Neural progenitor cell (in vitro differentiated cells): Measurements from ENCODE around the gene PADI2. TPM values are rescaled to one million over a fixed set of nuclear protein-coding genes. Genes with fewer than 3 reads are reported as not detected.

Source experiments
- DNase-seq: peaks from one replicate; pipeline ENCODE4 v3.0.0-alpha.2; 2016; ENCODE audit warnings: low spot score
- H2AFZ ChIP-seq: fragments of 200-600 bp; sonication (generic); replicated peaks from 2 replicates; pipeline ENCODE4 v1.6.1; 2016; ENCODE audit warnings: antibody characterized with exemption
- H3F3A ChIP-seq: fragments of 200-600 bp; sonication (generic); 2 replicates; pipeline ENCODE4 v1.6.1; 2016; ENCODE audit warnings: antibody characterized with exemption, low read depth
- H3K27ac ChIP-seq: fragments of 200-600 bp; sonication (generic); 2 replicates; pipeline ENCODE4 v1.5.1; 2016; ENCODE audit warnings: mild to moderate bottlenecking
- H3K27me3 ChIP-seq: fragments of 200-600 bp; sonication (generic); 2 replicates; pipeline ENCODE4 v1.6.1; 2016; ENCODE audit warnings: mild to moderate bottlenecking, moderate library complexity
- H3K36me3 ChIP-seq: fragments of 200-600 bp; sonication (generic); 2 replicates; pipeline ENCODE4 v1.5.1; 2016
- H3K4me1 ChIP-seq: fragments of 200-600 bp; sonication (generic); 2 replicates; pipeline ENCODE4 v1.6.1; 2016; ENCODE audit warnings: mixed run types
- H3K4me2 ChIP-seq: fragments of 200-600 bp; sonication (generic); 2 replicates; pipeline ENCODE4 v1.6.1; 2016
- H3K4me3 ChIP-seq: fragments of 200-600 bp; sonication (generic); 2 replicates; pipeline ENCODE4 v1.5.1; 2016
- H3K79me2 ChIP-seq: fragments of 200-600 bp; sonication (generic); 2 replicates; pipeline ENCODE4 v1.6.1; 2016; ENCODE audit warnings: low read depth
- H3K9ac ChIP-seq: fragments of 200-600 bp; sonication (generic); 2 replicates; pipeline ENCODE4 v1.6.1; 2016
- H3K9me3 ChIP-seq: fragments of 200-600 bp; sonication (generic); 2 replicates; pipeline ENCODE4 v1.5.1; 2016; ENCODE audit warnings: low read depth
- H4K20me1 ChIP-seq: fragments of 200-600 bp; sonication (generic); 2 replicates; pipeline ENCODE4 v1.6.1; 2016; ENCODE audit warnings: low read depth
- H3K27ac Mint-ChIP-seq: 3 replicates; pipeline ENCODE4 v1.8.0; 2021; ENCODE audit warnings: mixed read lengths
- H3K27me3 Mint-ChIP-seq: 2 replicates; pipeline ENCODE4 v1.8.0; 2022; ENCODE audit warnings: low read depth, mild to moderate bottlenecking, inconsistent platforms, moderate library complexity, mixed read lengths; ENCODE audit not compliant: insufficient read depth
- H3K36me3 Mint-ChIP-seq: 3 replicates; pipeline ENCODE4 v1.8.0; 2021; ENCODE audit warnings: mixed read lengths
- H3K4me1 Mint-ChIP-seq: 3 replicates; pipeline ENCODE4 v1.8.0; 2021; ENCODE audit warnings: mixed read lengths
- H3K4me3 Mint-ChIP-seq: 3 replicates; pipeline ENCODE4 v1.8.0; 2021; ENCODE audit warnings: mild to moderate bottlenecking, moderate library complexity, mixed read lengths
- H3K9me3 Mint-ChIP-seq: 3 replicates; pipeline ENCODE4 v1.8.0; 2020; ENCODE audit warnings: mixed read lengths
- CTCF ChIP-seq: fragments of 200-600 bp; sonication (generic); IDR thresholded peaks from 2 replicates; pipeline ENCODE4 v1.5.1; 2017; ENCODE audit warnings: antibody characterized with exemption, mild to moderate bottlenecking
- EZH2 ChIP-seq: fragments of 200-600 bp; sonication (generic); IDR thresholded peaks from 2 replicates; pipeline ENCODE4 v1.6.1; 2017; ENCODE audit warnings: antibody characterized with exemption, mild to moderate bottlenecking, moderate library complexity
- EZH2phosphoT487 ChIP-seq: fragments of 200-600 bp; sonication (generic); IDR thresholded peaks from 2 replicates; pipeline ENCODE4 v1.6.1; 2017; ENCODE audit warnings: antibody characterized with exemption
- total RNA-seq: library from RNA; depleted of rRNA; stranded (reverse); fragments of >200 nt; gene quantifications from 2 replicates; pipeline ENCODE4 v1.2.3, GENCODE V29; 2015; ENCODE audit warnings: low replicate concordance

Gene PADI2
- total RNA-seq, 1 donor from 2014 or later: 0.77 TPM

GRCh38 chr1:17149771-17150170 lies 30.5 kb upstream of the PADI2 start:
- Histone ChIP-seq H3K4me3 (no peak overlapping the region), H3K4me1 (no peaks in the 10 kb centered on the region), H3K9ac (no peak overlapping the region), H3K27ac (no peak overlapping the region), H2AFZ (no peak overlapping the region), H3K36me3 (no peaks in the 10 kb centered on the region), H3K79me2 (no peaks in the 10 kb centered on the region), H3K4me2 (no peak overlapping the region), H3K9me3 (no peaks in the 10 kb centered on the region), H4K20me1 (no peaks in the 10 kb centered on the region), H3F3A (no peaks in the 10 kb centered on the region), H3K27me3 (no peaks in the 10 kb centered on the region)
- Mint-ChIP-seq H3K27ac (no peak overlapping the region), H3K9me3 (peaks cover 23% of the 10 kb centered on the region), H3K36me3 (no peaks in the 10 kb centered on the region), H3K27me3 (peaks cover 6% of the 10 kb centered on the region), H3K4me1 (no peaks in the 10 kb centered on the region), H3K4me3 (no peak overlapping the region)
- DNase-seq: no peak
- TF ChIP-seq EZH2phosphoT487 (no peak), EZH2 (no peak), CTCF (no peak)

- no peak for TF ChIP-seq EZH2phosphoT487
- no peak for TF ChIP-seq EZH2
- TF ChIP-seq CTCF: no peak
- peaks cover 16% of the 10 kb centered on the region for H3K9me3 Mint-ChIP-seq
- no peak overlapping the region for H2AFZ ChIP-seq
Measured at GRCh38 chr1:17148950-17149608, 29.8 kb upstream of the PADI2 start.

GRCh38 chr1:17145648-17146047 lies 26.4 kb upstream of the PADI2 start:
- TF ChIP-seq CTCF (no peak), EZH2 (no peak), EZH2phosphoT487 (no peak)
- H3K9me3 ChIP-seq: no peaks in the 10 kb centered on the region
- no peak overlapping the region for H3K4me3 Mint-ChIP-seq
- no peak for DNase-seq
- H4K20me1 ChIP-seq: no peaks in the 10 kb centered on the region
- no peak overlapping the region for H3K27ac ChIP-seq
- H3K4me1 ChIP-seq: no peaks in the 10 kb centered on the region
- no peak overlapping the region for H3K4me3 ChIP-seq
- H3K36me3 Mint-ChIP-seq: no peaks in the 10 kb centered on the region
- peaks cover 6% of the 10 kb centered on the region for H3K27me3 Mint-ChIP-seq
- no peak overlapping the region for H3K27ac Mint-ChIP-seq
- no peaks in the 10 kb centered on the region for H3F3A ChIP-seq
- no peaks in the 10 kb centered on the region for H3K27me3 ChIP-seq
- no peak overlapping the region for H2AFZ ChIP-seq
- no peak overlapping the region for H3K9ac ChIP-seq
- H3K36me3 ChIP-seq: no peaks in the 10 kb centered on the region
- H3K4me2 ChIP-seq: no peak overlapping the region
- no peaks in the 10 kb centered on the region for H3K79me2 ChIP-seq
- H3K4me1 Mint-ChIP-seq: no peaks in the 10 kb centered on the region
- H3K9me3 Mint-ChIP-seq: no peaks in the 10 kb centered on the region

More at GRCh38 chr1:17148950-17149608, 29.8 kb upstream of the PADI2 start:
- Histone ChIP-seq H3K27me3 (no peaks in the 10 kb centered on the region), H3F3A (no peaks in the 10 kb centered on the region), H4K20me1 (no peaks in the 10 kb centered on the region), H3K9me3 (no peaks in the 10 kb centered on the region), H3K4me3 (no peak overlapping the region), H3K27ac (no peak overlapping the region), H3K4me1 (no peaks in the 10 kb centered on the region), H3K9ac (no peak overlapping the region), H3K79me2 (no peaks in the 10 kb centered on the region), H3K36me3 (no peaks in the 10 kb centered on the region), H3K4me2 (no peak overlapping the region)
- no peak overlapping the region for H3K27ac Mint-ChIP-seq
- H3K27me3 Mint-ChIP-seq: peaks cover 6% of the 10 kb centered on the region
- DNase-seq: no peak
- H3K36me3 Mint-ChIP-seq: no peaks in the 10 kb centered on the region
- no peaks in the 10 kb centered on the region for H3K4me1 Mint-ChIP-seq
- no peak overlapping the region for H3K4me3 Mint-ChIP-seq
